Measurements from ENCODE around the gene METTL13. TPM values are rescaled to one million over a fixed set of nuclear protein-coding genes. Genes with fewer than 3 reads are reported as not detected.

Gene METTL13
- total and polyA plus RNA-seq, 2 donors (not counting 1 experiment from before 2014, with no cell fraction given): 16.8 to 33.0 TPM

DNA sequence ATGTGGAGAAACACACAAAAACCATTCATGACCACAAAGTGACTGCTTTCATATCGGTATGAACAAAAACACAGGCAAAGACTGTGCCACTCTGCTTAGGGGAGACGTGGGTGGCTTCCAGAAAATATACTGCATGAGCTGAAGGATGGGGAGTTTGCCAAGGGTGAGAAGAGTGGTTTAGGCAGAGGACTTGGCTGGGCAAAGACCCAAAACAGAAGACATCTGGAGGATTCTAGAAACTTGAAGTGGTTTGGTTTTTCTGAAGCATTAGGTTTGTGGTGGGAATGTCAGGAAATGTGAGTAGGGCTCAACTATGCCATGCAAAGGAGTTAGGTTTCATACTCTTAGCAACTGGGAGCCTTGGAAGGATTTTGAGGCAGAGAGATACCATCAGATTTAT lies 33.2 kb downstream of the METTL13 start:
- no peaks in the 10 kb centered on the region for H3K4me1 Mint-ChIP-seq
- Histone ChIP-seq H2AFZ (ENCODE audit: insufficient read depth, low read depth, low read length, poor library complexity, severe bottlenecking) (no peak overlapping the region), H3K27ac (ENCODE audit: low read length in 2 of 2) (no peak overlapping the region), H3K79me2 (ENCODE audit: control insufficient read depth, insufficient read depth, low read length) (no peaks in the 10 kb centered on the region), H3K27me3 (replicated peaks in 1 of 4; ENCODE audit: control extremely low read depth in 1 of 4, control insufficient read depth in 3 of 4, insufficient read depth in 4 of 4, low read length in 3 of 4) (no peaks in the 10 kb centered on the region), H3K4me3 (ENCODE audit: control extremely low read depth in 1 of 5, extremely low read depth in 1 of 5, insufficient read depth in 1 of 5, low read depth in 2 of 5, low read length in 4 of 5) (no peak overlapping the region), H3K9ac (ENCODE audit: low read length) (no peak overlapping the region), H3K9me3 (ENCODE audit: control extremely low read depth in 1 of 3, control insufficient read depth in 2 of 3, insufficient read depth in 1 of 3, low read length in 2 of 3) (no peaks in the 10 kb centered on the region), H3K4me2 (replicated peaks; ENCODE audit: low read depth, low read length, poor library complexity, severe bottlenecking) (no peak overlapping the region), H3K36me3 (replicated peaks in 1 of 2; ENCODE audit: control extremely low read depth in 1 of 2, control insufficient read depth in 1 of 2, extremely low read depth in 1 of 2, insufficient read depth in 2 of 2, low read length in 1 of 2) (no peaks in the 10 kb centered on the region), H4K20me1 (ENCODE audit: control insufficient read depth, insufficient read depth, low read length, poor library complexity, severe bottlenecking) (no peaks in the 10 kb centered on the region), H3K4me1 (ENCODE audit: control insufficient read depth in 2 of 2, insufficient read depth in 2 of 2, low read length in 2 of 2) (no peaks in the 10 kb centered on the region)
- TF ChIP-seq EZH2 (IDR thresholded peaks at IDR 0.05; ENCODE audit: borderline replicate concordance, insufficient read depth, low read depth, low read length, poor library complexity, severe bottlenecking): no peak
- TF ChIP-seq, protein P1, sequence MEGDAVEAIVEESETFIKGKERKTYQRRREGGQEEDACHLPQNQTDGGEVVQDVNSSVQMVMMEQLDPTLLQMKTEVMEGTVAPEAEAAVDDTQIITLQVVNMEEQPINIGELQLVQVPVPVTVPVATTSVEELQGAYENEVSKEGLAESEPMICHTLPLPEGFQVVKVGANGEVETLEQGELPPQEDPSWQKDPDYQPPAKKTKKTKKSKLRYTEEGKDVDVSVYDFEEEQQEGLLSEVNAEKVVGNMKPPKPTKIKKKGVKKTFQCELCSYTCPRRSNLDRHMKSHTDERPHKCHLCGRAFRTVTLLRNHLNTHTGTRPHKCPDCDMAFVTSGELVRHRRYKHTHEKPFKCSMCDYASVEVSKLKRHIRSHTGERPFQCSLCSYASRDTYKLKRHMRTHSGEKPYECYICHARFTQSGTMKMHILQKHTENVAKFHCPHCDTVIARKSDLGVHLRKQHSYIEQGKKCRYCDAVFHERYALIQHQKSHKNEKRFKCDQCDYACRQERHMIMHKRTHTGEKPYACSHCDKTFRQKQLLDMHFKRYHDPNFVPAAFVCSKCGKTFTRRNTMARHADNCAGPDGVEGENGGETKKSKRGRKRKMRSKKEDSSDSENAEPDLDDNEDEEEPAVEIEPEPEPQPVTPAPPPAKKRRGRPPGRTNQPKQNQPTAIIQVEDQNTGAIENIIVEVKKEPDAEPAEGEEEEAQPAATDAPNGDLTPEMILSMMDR (IDR thresholded peaks at IDR 0.05): no peak
- H3K9me3 Mint-ChIP-seq (ENCODE audit: insufficient read depth): no peaks in the 10 kb centered on the region
- WGBS (ENCODE audit: insufficient coverage): 27% methylated on average over 2 of the region's 2 CpGs
- H3K27ac Mint-ChIP-seq: no peak overlapping the region
- no peak for ATAC-seq (ENCODE audit: low read depth)
- ChIA-PET CTCF (interaction anchor here (1.0 kb wide), 1 partner anchor 583 kb away, joined by 3 read pairs; no protein-coding TSS in a partner anchor), POLR2A (no interaction called here)
- intact Hi-C loops (cut with micrococcal nuclease): no loop called here
- no peaks in the 10 kb centered on the region for H3K27me3 Mint-ChIP-seq
- H3K4me3 Mint-ChIP-seq: no peak overlapping the region
- DNase-seq: no peak

DNA sequence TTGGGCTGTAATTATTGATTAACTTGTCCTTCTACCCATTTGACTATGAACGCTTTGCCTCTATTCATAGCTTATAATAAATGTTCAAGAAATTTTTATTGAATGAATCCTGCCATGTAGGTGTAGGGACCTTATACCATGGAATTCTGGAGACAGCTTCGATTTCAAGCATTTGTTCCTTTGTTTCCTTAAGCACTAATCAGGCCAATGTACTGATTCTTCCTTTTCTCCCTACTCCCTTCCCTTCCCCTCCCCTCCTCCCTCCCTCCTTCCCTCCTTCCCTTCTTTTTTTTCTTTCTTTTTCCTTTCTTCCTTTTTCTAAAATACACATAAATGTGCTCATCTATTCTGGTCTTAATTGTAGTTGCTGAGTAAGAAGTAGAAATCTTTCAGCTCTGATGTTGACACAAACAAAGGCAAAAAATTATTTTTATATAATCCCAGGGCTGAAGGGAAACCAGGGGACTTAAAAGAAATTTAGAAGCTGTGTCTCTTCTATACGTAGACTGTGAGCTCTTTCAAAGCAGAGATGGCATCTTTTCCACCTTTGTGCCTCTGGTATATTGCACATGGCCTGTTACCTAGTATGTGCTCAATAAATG lies 34.9 kb downstream of the METTL13 start:
- ATAC-seq (ENCODE audit: low read depth) (no peak), DNase-seq (no peak)
- no peaks in the 10 kb centered on the region for H3K79me2 ChIP-seq (ENCODE audit: control insufficient read depth, insufficient read depth, low read length)
- no peaks in the 10 kb centered on the region for H3K27me3 Mint-ChIP-seq
- intact Hi-C loops (cut with micrococcal nuclease): no loop called here
- H3K9ac ChIP-seq (ENCODE audit: low read length): no peak overlapping the region
- no peak overlapping the region for H3K27ac Mint-ChIP-seq
- POLR2A ChIA-PET: no interaction called here
- CTCF ChIA-PET: interaction anchor here (1.5 kb wide), 1 partner anchor 16 kb away, joined by 6 read pairs; no protein-coding TSS in a partner anchor
- no peak overlapping the region for H2AFZ ChIP-seq (ENCODE audit: insufficient read depth, low read depth, low read length, poor library complexity, severe bottlenecking)
- no peak overlapping the region for H3K4me3 ChIP-seq (ENCODE audit: control extremely low read depth in 1 of 5, extremely low read depth in 1 of 5, insufficient read depth in 1 of 5, low read depth in 2 of 5, low read length in 4 of 5)
- 100% methylated on average over 1 of the region's 3 CpGs for WGBS (ENCODE audit: insufficient coverage)
- H3K4me1 Mint-ChIP-seq: no peaks in the 10 kb centered on the region
- H3K4me2 ChIP-seq (replicated peaks; ENCODE audit: low read depth, low read length, poor library complexity, severe bottlenecking): no peak overlapping the region
- H3K9me3 Mint-ChIP-seq (ENCODE audit: insufficient read depth): no peaks in the 10 kb centered on the region
- no peaks in the 10 kb centered on the region for H3K36me3 ChIP-seq (replicated peaks in 1 of 2; ENCODE audit: control extremely low read depth in 1 of 2, control insufficient read depth in 1 of 2, extremely low read depth in 1 of 2, insufficient read depth in 2 of 2, low read length in 1 of 2)
- no peaks in the 10 kb centered on the region for H3K9me3 ChIP-seq (ENCODE audit: control extremely low read depth in 1 of 3, control insufficient read depth in 2 of 3, insufficient read depth in 1 of 3, low read length in 2 of 3)
- no peaks in the 10 kb centered on the region for H3K4me1 ChIP-seq (ENCODE audit: control insufficient read depth in 2 of 2, insufficient read depth in 2 of 2, low read length in 2 of 2)
- no peak overlapping the region for H3K27ac ChIP-seq (ENCODE audit: low read length in 2 of 2)
- no peaks in the 10 kb centered on the region for H3K27me3 ChIP-seq (replicated peaks in 1 of 4; ENCODE audit: control extremely low read depth in 1 of 4, control insufficient read depth in 3 of 4, insufficient read depth in 4 of 4, low read length in 3 of 4)
- H3K4me3 Mint-ChIP-seq: no peak overlapping the region
- no peaks in the 10 kb centered on the region for H4K20me1 ChIP-seq (ENCODE audit: control insufficient read depth, insufficient read depth, low read length, poor library complexity, severe bottlenecking)
- no peak for TF ChIP-seq EZH2 (IDR thresholded peaks at IDR 0.05; ENCODE audit: borderline replicate concordance, insufficient read depth, low read depth, low read length, poor library complexity, severe bottlenecking)
- TF ChIP-seq, protein P1 (IDR thresholded peaks at IDR 0.05): no peak

Data from B cell (primary cell).